Breast epithelium (tissue), 3 donors: ENCODE data around the gene AMMECR1L.

Source experiments
- POLR2A ChIP-seq: fragments of 450-650 bp; IDR thresholded peaks from one replicate; pipeline ENCODE4 v1.6.1; 2016; ENCODE audit warnings: antibody characterized with exemption, mild to moderate bottlenecking, moderate library complexity
- POLR2AphosphoS5 ChIP-seq, 3 donors: sonication (generic); formaldehyde crosslinking; IDR thresholded peaks; one replicate each; pipeline ENCODE4 v1.6.1; 2017; ENCODE audit warnings: antibody characterized with exemption in 3 of 3
- TF ChIP-seq, protein P1 (sequence below), 3 donors: fragments of 450-650 bp; IDR thresholded peaks; one replicate each; pipeline ENCODE4 v1.5.1; 2016 to 2017; ENCODE audit warnings: antibody characterized with exemption in 3 of 3, mild to moderate bottlenecking in 3 of 3, moderate library complexity in 3 of 3

DNA sequence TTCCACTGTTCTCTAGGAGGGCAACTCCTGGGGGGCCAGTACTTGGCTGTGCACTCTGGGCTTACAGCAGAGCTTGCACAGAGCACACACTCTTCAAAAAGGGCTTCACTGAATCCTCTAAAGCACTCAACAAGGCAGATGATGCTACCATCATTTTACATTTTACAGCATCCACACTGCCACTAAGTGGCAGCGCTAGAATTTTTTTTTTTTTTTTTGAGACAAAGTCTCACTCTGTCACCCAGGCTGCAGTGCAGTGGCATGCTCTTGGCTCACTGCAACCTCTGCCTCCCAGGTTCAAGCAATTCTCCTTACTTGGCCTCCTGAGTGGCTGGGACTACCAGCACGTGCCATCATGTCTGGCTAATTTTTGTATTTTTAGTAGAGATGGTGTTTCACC, 8.6 kb downstream of the AMMECR1L start:
- TF ChIP-seq, protein P1, sequence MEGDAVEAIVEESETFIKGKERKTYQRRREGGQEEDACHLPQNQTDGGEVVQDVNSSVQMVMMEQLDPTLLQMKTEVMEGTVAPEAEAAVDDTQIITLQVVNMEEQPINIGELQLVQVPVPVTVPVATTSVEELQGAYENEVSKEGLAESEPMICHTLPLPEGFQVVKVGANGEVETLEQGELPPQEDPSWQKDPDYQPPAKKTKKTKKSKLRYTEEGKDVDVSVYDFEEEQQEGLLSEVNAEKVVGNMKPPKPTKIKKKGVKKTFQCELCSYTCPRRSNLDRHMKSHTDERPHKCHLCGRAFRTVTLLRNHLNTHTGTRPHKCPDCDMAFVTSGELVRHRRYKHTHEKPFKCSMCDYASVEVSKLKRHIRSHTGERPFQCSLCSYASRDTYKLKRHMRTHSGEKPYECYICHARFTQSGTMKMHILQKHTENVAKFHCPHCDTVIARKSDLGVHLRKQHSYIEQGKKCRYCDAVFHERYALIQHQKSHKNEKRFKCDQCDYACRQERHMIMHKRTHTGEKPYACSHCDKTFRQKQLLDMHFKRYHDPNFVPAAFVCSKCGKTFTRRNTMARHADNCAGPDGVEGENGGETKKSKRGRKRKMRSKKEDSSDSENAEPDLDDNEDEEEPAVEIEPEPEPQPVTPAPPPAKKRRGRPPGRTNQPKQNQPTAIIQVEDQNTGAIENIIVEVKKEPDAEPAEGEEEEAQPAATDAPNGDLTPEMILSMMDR (IDR thresholded peaks at IDR 0.05), result no peak
- TF ChIP-seq POLR2A, result no peak
- no peak for TF ChIP-seq POLR2AphosphoS5 (IDR thresholded peaks at IDR 0.05)
